ENCODE results near the gene ZNF524. TPM values are rescaled to one million over a fixed set of nuclear protein-coding genes. Genes with fewer than 3 reads are reported as not detected.
A peak's percentile ranks its signal among the peaks of the same experiment; 100 is the strongest.

ZNF524 gene
- total RNA-seq, 1 donor from 2014 or later: 6.3 TPM

- Histone ChIP-seq H3K36me3 (ENCODE audit: insufficient read depth, low read length) (no peaks in the 10 kb centered on the region), H3K4me3 (ENCODE audit: insufficient read depth, low read depth, low read length) (no peak overlapping the region), H4K20me1 (ENCODE audit: insufficient read depth, low read length) (no peaks in the 10 kb centered on the region), H3K9ac (ENCODE audit: low read length) (no peak overlapping the region), H3K9me3 (ENCODE audit: insufficient read depth, low read depth, low read length) (no peaks in the 10 kb centered on the region), H3K27me3 (ENCODE audit: insufficient read depth, low read length) (no peaks in the 10 kb centered on the region), H3K79me2 (ENCODE audit: insufficient read depth, low read length) (no peaks in the 10 kb centered on the region), H2AFZ (ENCODE audit: low read depth, low read length) (no peak overlapping the region), H3K4me2 (ENCODE audit: low read length) (no peak overlapping the region), H3K4me1 (ENCODE audit: insufficient read depth, low read length) (peaks cover 27% of the 10 kb centered on the region), H3K27ac (ENCODE audit: low read depth, low read length) (no peak overlapping the region)
- Mint-ChIP-seq H3K9me3 (ENCODE audit: unreplicated experiment) (no peaks in the 10 kb centered on the region), H3K4me3 (ENCODE audit: unreplicated experiment) (no peak overlapping the region), H3K4me1 (ENCODE audit: low read depth, unreplicated experiment) (peaks cover 26% of the 10 kb centered on the region), H3K36me3 (ENCODE audit: low read depth, unreplicated experiment) (no peaks in the 10 kb centered on the region), H3K27ac (ENCODE audit: unreplicated experiment) (no peak overlapping the region), H3K27me3 (ENCODE audit: low read depth, unreplicated experiment) (no peaks in the 10 kb centered on the region)
- TF ChIP-seq CTCF (IDR thresholded peaks at IDR 0.05; ENCODE audit: insufficient read depth, low read depth, low read length) (no peak), EZH2 (IDR thresholded peaks at IDR 0.05; ENCODE audit: insufficient read depth, low read length) (no peak)
- DNase-seq (ENCODE audit: low read depth) (no peak), FAIRE-seq (no peak)
These were observed 45.3 kb upstream of the ZNF524 start for GRCh38 chr19:55554741-55555152.

- no peak overlapping the region for H3K4me3 Mint-ChIP-seq (ENCODE audit: unreplicated experiment)
- DNase-seq (ENCODE audit: low read depth) (no peak), FAIRE-seq (no peak)
- Histone ChIP-seq H3K9me3 (ENCODE audit: insufficient read depth, low read depth, low read length) (no peaks in the 10 kb centered on the region), H3K4me1 (ENCODE audit: insufficient read depth, low read length) (no peaks in the 10 kb centered on the region), H3K27me3 (ENCODE audit: insufficient read depth, low read length) (no peaks in the 10 kb centered on the region), H3K4me3 (ENCODE audit: insufficient read depth, low read depth, low read length) (no peak overlapping the region), H3K36me3 (ENCODE audit: insufficient read depth, low read length) (no peaks in the 10 kb centered on the region), H2AFZ (ENCODE audit: low read depth, low read length) (no peak overlapping the region), H4K20me1 (ENCODE audit: insufficient read depth, low read length) (no peaks in the 10 kb centered on the region), H3K9ac (ENCODE audit: low read length) (no peak overlapping the region), H3K4me2 (ENCODE audit: low read length) (no peak overlapping the region), H3K79me2 (ENCODE audit: insufficient read depth, low read length) (no peaks in the 10 kb centered on the region), H3K27ac (ENCODE audit: low read depth, low read length) (no peak overlapping the region)
- no peak for TF ChIP-seq CTCF (IDR thresholded peaks at IDR 0.05; ENCODE audit: insufficient read depth, low read depth, low read length)
- TF ChIP-seq EZH2 (IDR thresholded peaks at IDR 0.05; ENCODE audit: insufficient read depth, low read length): no peak
- no peaks in the 10 kb centered on the region for H3K36me3 Mint-ChIP-seq (ENCODE audit: low read depth, unreplicated experiment)
- peak overlapping the region; percentile 18 for H3K27ac Mint-ChIP-seq (ENCODE audit: unreplicated experiment)
- H3K9me3 Mint-ChIP-seq (ENCODE audit: unreplicated experiment): no peaks in the 10 kb centered on the region
- no peaks in the 10 kb centered on the region for H3K4me1 Mint-ChIP-seq (ENCODE audit: low read depth, unreplicated experiment)
- H3K27me3 Mint-ChIP-seq (ENCODE audit: low read depth, unreplicated experiment): peaks cover 8% of the 10 kb centered on the region
These were observed 40.4 kb upstream of the ZNF524 start for GRCh38 chr19:55559684-55560083.

- Histone ChIP-seq H3K9ac (ENCODE audit: low read length) (peak overlapping the region; percentile 18), H3K36me3 (ENCODE audit: insufficient read depth, low read length) (no peaks in the 10 kb centered on the region), H3K4me1 (ENCODE audit: insufficient read depth, low read length) (no peaks in the 10 kb centered on the region), H4K20me1 (ENCODE audit: insufficient read depth, low read length) (no peaks in the 10 kb centered on the region), H3K79me2 (ENCODE audit: insufficient read depth, low read length) (no peaks in the 10 kb centered on the region), H3K4me2 (ENCODE audit: low read length) (no peak overlapping the region), H2AFZ (ENCODE audit: low read depth, low read length) (peak overlapping the region; percentile 60), H3K4me3 (ENCODE audit: insufficient read depth, low read depth, low read length) (no peak overlapping the region), H3K27ac (ENCODE audit: low read depth, low read length) (no peak overlapping the region), H3K27me3 (ENCODE audit: insufficient read depth, low read length) (no peaks in the 10 kb centered on the region), H3K9me3 (ENCODE audit: insufficient read depth, low read depth, low read length) (no peaks in the 10 kb centered on the region)
- Mint-ChIP-seq H3K4me1 (ENCODE audit: low read depth, unreplicated experiment) (no peaks in the 10 kb centered on the region), H3K36me3 (ENCODE audit: low read depth, unreplicated experiment) (no peaks in the 10 kb centered on the region), H3K27ac (ENCODE audit: unreplicated experiment) (no peak overlapping the region), H3K4me3 (ENCODE audit: unreplicated experiment) (no peak overlapping the region), H3K27me3 (ENCODE audit: low read depth, unreplicated experiment) (peaks cover 17% of the 10 kb centered on the region), H3K9me3 (ENCODE audit: unreplicated experiment) (peaks cover 2% of the 10 kb centered on the region)
- DNase-seq (ENCODE audit: low read depth): peak; percentile 20
- TF ChIP-seq CTCF (IDR thresholded peaks at IDR 0.05; ENCODE audit: insufficient read depth, low read depth, low read length): no peak
- TF ChIP-seq EZH2 (IDR thresholded peaks at IDR 0.05; ENCODE audit: insufficient read depth, low read length): no peak
- FAIRE-seq: no peak
These were observed 36.8 kb upstream of the ZNF524 start for GRCh38 chr19:55563261-55563690.
